Measurements from ENCODE around the gene SYT6. TPM values are rescaled to one million over a fixed set of nuclear protein-coding genes. Genes with fewer than 3 reads are reported as not detected.
"Not testable (repeated sequence)": the region's sequence is repeated elsewhere in the genome, so short reads cannot be mapped to it uniquely, and the experiment has no call there.

SYT6 gene
- total RNA-seq, 2 experiments from 2014 or later = not detected

- Mint-ChIP-seq H3K27ac (no peak overlapping the region), H3K27me3 (peaks cover 3% of the 10 kb centered on the region), H3K4me1 (peaks cover 8% of the 10 kb centered on the region), H3K9me3 (peaks cover 18% of the 10 kb centered on the region), H3K4me3 (no peak overlapping the region), H3K36me3 (ENCODE audit: low read depth) (no peaks in the 10 kb centered on the region)
- DNase-seq = no peak
- CTCF ChIA-PET = no interaction called here
- POLR2A ChIA-PET = no interaction called here
These were observed 77.4 kb downstream of the SYT6 start for GRCh38 chr1:114076308-114076707.

DNA sequence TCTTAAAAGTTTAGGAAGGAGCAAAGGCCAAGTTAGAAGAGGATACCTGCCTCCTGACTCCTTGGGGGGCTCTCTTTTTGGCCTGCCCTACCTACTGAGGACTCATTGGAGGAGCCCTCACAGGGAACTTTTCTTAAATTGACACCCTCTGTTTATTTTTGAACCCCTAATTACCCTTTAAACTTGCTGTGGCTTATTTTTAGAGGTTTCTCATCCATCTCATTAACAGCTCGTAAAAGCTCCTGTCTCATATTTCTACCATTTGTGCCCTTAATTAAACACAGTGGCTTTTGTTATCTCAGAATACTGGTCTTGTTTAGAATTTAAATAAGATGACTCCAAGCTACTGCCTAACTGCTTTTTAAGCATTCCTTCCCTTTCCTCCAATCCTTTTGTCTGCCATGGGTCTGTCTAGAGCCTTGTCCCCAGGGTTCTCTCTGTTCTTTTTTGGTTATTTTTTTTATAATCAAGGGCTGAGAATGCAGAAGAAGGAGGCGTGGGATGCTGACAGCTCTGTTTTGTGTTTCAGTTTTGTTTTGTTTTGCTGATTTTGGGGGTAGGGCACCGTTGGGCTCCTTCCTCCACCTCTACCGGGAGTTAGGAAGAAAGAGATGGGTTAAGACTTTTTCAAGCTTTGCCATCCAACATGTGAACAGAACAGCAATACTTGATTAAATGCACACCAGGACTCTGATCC is 78.0 kb downstream of the SYT6 start:
- CTCF ChIA-PET = no interaction called here
- H3K27ac Mint-ChIP-seq = no peak overlapping the region
- H3K4me1 Mint-ChIP-seq = peaks cover 8% of the 10 kb centered on the region
- H3K27me3 Mint-ChIP-seq = peaks cover 3% of the 10 kb centered on the region
- peaks cover 18% of the 10 kb centered on the region for H3K9me3 Mint-ChIP-seq
- no peak for DNase-seq
- no peaks in the 10 kb centered on the region for H3K36me3 Mint-ChIP-seq (ENCODE audit: low read depth)
- H3K4me3 Mint-ChIP-seq = no peak overlapping the region
- POLR2A ChIA-PET = no interaction called here

DNA sequence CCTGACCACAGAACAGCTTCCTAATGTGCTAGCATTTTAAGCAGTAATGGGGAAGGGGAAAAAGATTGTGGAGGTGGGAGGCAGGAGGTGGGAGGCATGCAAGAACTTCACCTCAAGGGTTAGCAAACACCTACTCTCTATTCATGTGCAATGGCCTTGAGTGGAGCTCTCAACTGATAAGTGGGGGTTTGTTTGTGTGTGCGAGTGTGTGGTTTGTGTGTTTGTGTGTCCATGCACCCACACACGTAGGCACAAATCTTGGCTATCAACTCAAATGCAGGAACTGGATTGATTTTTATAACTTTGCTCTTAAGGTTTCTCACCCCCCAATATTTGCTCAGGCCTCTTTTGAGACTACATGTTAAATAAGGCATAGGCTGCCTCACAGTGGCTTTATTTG is 78.6 kb downstream of the SYT6 start:
- no peak for DNase-seq
- ChIA-PET POLR2A (no interaction called here), CTCF (no interaction called here)
- peaks cover 20% of the 10 kb centered on the region for H3K9me3 Mint-ChIP-seq
- peaks cover 5% of the 10 kb centered on the region for H3K27me3 Mint-ChIP-seq
- H3K4me3 Mint-ChIP-seq = no peak overlapping the region
- peaks cover 8% of the 10 kb centered on the region for H3K4me1 Mint-ChIP-seq
- H3K27ac Mint-ChIP-seq = no peak overlapping the region
- H3K36me3 Mint-ChIP-seq (ENCODE audit: low read depth) = no peaks in the 10 kb centered on the region

GRCh38 chr1:114072246-114072645 is 81.4 kb downstream of the SYT6 start:
- H3K36me3 Mint-ChIP-seq (ENCODE audit: low read depth) = no peaks in the 10 kb centered on the region
- no peak overlapping the region for H3K27ac Mint-ChIP-seq
- peaks cover 22% of the 10 kb centered on the region for H3K9me3 Mint-ChIP-seq
- ChIA-PET CTCF (no interaction called here), POLR2A (no interaction called here)
- H3K27me3 Mint-ChIP-seq = peaks cover 5% of the 10 kb centered on the region
- no peak overlapping the region for H3K4me3 Mint-ChIP-seq
- no peak for DNase-seq
- H3K4me1 Mint-ChIP-seq = peaks cover 6% of the 10 kb centered on the region

DNA sequence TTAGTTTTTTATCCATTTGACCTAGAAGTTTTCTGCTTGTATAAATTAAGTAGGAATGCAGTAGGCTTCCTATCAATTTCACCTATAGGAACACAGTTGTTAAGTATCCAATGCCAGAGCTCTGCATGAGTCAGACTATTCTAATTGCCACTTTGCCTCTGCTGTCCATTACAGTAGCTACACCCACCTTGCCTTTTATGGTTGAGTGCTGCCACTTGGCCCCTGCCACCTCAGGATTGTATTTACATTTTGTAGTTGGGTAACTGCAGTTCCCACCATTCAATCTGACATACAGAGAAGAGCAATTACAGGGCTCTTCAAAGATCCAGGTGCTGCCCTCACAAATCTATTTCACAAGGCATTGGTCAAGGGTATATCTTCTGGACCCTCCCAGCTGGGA is 83.9 kb downstream of the SYT6 start:
- POLR2A ChIA-PET; H3K4me3 Mint-ChIP-seq; DNase-seq; H3K27me3 Mint-ChIP-seq; H3K4me1 Mint-ChIP-seq; H3K36me3 Mint-ChIP-seq (ENCODE audit: low read depth); CTCF ChIA-PET; H3K27ac Mint-ChIP-seq: not testable (repeated sequence)
- H3K9me3 Mint-ChIP-seq = peaks cover 22% of the 10 kb centered on the region

DNA sequence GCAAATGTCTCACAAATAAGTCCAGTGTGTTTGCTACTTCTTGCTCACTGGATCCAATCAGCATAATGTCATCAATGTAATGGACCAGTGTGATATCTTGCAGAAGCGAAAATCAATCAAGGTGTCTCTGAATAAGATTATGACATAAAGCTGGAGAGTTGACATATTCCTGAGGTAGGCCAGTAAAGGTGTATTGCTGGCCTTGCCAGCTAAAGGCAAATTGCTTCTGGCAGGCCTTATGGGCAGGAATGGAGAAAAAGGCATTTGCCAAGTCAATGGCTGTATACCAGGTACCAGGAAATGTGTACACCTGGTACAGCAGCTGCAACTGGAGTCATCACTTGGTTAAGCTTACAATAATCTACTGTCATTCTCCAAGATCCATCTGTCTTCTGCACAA is 85.0 kb downstream of the SYT6 start:
- CTCF ChIA-PET; H3K27me3 Mint-ChIP-seq; DNase-seq; H3K4me3 Mint-ChIP-seq; POLR2A ChIA-PET; H3K36me3 Mint-ChIP-seq (ENCODE audit: low read depth); H3K4me1 Mint-ChIP-seq; H3K27ac Mint-ChIP-seq: not testable (repeated sequence)
- H3K9me3 Mint-ChIP-seq = peaks cover 22% of the 10 kb centered on the region

GRCh38 chr1:114065671-114066070 is 88.0 kb downstream of the SYT6 start:
- H3K4me3 Mint-ChIP-seq; H3K36me3 Mint-ChIP-seq (ENCODE audit: low read depth); H3K27ac Mint-ChIP-seq; POLR2A ChIA-PET; H3K9me3 Mint-ChIP-seq; H3K27me3 Mint-ChIP-seq; CTCF ChIA-PET; DNase-seq; H3K4me1 Mint-ChIP-seq: not testable (repeated sequence)

DNA sequence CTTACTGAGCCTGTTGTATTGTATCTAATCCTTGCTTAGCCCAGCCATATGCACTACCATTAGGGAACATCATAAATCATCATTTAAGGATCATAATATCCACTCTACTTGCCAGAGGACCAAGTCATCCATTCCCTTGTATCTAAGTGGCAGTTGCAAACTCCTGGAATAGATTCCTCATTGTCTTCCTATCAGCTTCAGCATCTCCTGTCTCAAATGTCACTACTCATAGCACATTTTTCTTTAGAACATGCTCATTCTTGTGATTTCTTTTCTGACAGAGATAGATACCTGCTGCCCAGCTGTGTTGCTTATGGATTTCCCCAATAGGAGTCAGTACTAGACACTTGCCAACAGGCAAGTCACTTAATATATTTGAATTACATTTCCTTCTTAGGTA is 90.1 kb downstream of the SYT6 start:
- CTCF ChIA-PET = no interaction called here
- no peak overlapping the region for H3K4me3 Mint-ChIP-seq

DNA sequence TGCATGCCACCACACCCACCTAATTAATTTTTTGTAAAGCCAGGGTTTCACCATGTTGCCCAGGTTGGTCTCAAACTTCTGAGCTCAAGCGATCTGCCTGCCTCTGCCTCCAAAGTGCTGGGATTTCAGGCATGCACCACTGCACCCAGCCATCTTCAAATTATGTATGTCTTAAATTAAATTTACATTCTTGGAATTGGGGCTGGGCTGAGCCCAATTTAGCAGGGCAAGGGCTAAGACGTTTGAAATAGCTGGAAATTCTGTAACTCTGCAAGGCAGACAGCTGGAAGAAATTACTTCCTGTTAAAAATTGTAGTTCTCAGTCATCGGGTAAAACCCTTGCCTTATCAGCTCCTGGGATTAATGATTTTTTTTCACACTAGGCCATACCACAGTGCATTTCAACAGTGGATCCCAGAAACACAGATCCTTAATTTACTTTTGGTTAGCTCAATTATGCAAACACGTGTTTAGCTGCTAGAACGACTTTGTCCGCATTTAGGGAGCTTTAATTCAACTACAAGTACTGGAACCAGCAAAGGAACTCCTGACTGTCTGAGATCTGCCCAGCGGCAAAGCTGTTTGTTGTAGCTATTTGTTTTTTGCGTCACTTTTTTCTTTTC is 91.1 kb downstream of the SYT6 start:
- Mint-ChIP-seq H3K4me3 (no peak overlapping the region), H3K4me1 (no peaks in the 10 kb centered on the region), H3K9me3 (peaks cover 3% of the 10 kb centered on the region), H3K27ac (no peak overlapping the region), H3K27me3 (peaks cover 3% of the 10 kb centered on the region), H3K36me3 (ENCODE audit: low read depth) (no peaks in the 10 kb centered on the region)
- ChIA-PET CTCF (no interaction called here), POLR2A (no interaction called here)
- no peak for DNase-seq

More for the DNA sequence above, 90.1 kb downstream of the SYT6 start:
- Mint-ChIP-seq H3K36me3 (ENCODE audit: low read depth) (no peaks in the 10 kb centered on the region), H3K27me3 (peaks cover 3% of the 10 kb centered on the region), H3K4me1 (no peaks in the 10 kb centered on the region), H3K9me3 (peaks cover 3% of the 10 kb centered on the region), H3K27ac (no peak overlapping the region)
- DNase-seq = no peak
- POLR2A ChIA-PET = no interaction called here

- H3K4me1 Mint-ChIP-seq = no peaks in the 10 kb centered on the region
- ChIA-PET CTCF (no interaction called here), POLR2A (no interaction called here)
- H3K36me3 Mint-ChIP-seq (ENCODE audit: low read depth) = no peaks in the 10 kb centered on the region
- H3K27ac Mint-ChIP-seq = no peak overlapping the region
- H3K4me3 Mint-ChIP-seq = no peak overlapping the region
- peaks cover 3% of the 10 kb centered on the region for H3K9me3 Mint-ChIP-seq
- no peak for DNase-seq
- H3K27me3 Mint-ChIP-seq = peaks cover 3% of the 10 kb centered on the region
These were observed 92.4 kb downstream of the SYT6 start for GRCh38 chr1:114061121-114061830.

GRCh38 chr1:114058236-114058635 is 95.4 kb downstream of the SYT6 start:
- POLR2A ChIA-PET; H3K36me3 Mint-ChIP-seq (ENCODE audit: low read depth); H3K27ac Mint-ChIP-seq; H3K4me1 Mint-ChIP-seq; H3K4me3 Mint-ChIP-seq; H3K9me3 Mint-ChIP-seq; CTCF ChIA-PET; DNase-seq; H3K27me3 Mint-ChIP-seq: not testable (repeated sequence)

GRCh38 chr1:114054148-114054547 is 99.5 kb downstream of the SYT6 start:
- Mint-ChIP-seq H3K9me3 (no peaks in the 10 kb centered on the region), H3K27ac (no peak overlapping the region), H3K4me3 (no peak overlapping the region), H3K4me1 (no peaks in the 10 kb centered on the region), H3K36me3 (ENCODE audit: low read depth) (no peaks in the 10 kb centered on the region), H3K27me3 (peaks cover 5% of the 10 kb centered on the region)
- CTCF ChIA-PET = interaction anchor here (0.5 to 0.6 kb wide), 2 partner anchors 26 to 278 kb away, joined by 3 to 5 read pairs; no protein-coding TSS in a partner anchor
- DNase-seq = no peak
- POLR2A ChIA-PET = no interaction called here

- no peak overlapping the region for H3K4me3 Mint-ChIP-seq
- H3K9me3 Mint-ChIP-seq = no peaks in the 10 kb centered on the region
- no peaks in the 10 kb centered on the region for H3K36me3 Mint-ChIP-seq (ENCODE audit: low read depth)
- H3K27me3 Mint-ChIP-seq = peaks cover 9% of the 10 kb centered on the region
- DNase-seq = no peak
- ChIA-PET CTCF (no interaction called here), POLR2A (no interaction called here)
- no peak overlapping the region for H3K27ac Mint-ChIP-seq
- H3K4me1 Mint-ChIP-seq = no peaks in the 10 kb centered on the region
These were observed 105.4 kb downstream of the SYT6 start for GRCh38 chr1:114048232-114048631.

DNA sequence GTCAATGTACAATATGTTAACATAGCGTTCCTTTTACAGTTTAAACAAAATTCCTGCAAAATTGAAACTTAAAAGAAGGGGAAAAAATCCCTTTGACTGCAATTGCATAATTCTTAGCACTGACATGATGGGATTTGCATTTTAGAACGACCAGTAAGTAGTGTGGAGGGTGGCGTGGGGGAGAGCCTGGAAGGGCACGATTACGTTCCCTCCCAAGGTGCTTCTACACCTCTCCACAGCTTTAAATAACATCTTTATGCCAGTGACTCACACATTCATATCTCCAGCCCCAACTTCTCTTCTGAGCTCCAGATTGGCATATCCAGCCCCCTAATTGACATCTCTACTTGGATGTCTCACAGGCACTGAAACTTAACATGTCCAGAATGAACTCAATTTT is 110.1 kb downstream of the SYT6 start:
- Mint-ChIP-seq H3K27ac (no peak overlapping the region), H3K9me3 (no peaks in the 10 kb centered on the region), H3K27me3 (peaks cover 13% of the 10 kb centered on the region), H3K4me3 (no peak overlapping the region), H3K4me1 (peaks cover 4% of the 10 kb centered on the region), H3K36me3 (ENCODE audit: low read depth) (no peaks in the 10 kb centered on the region)
- POLR2A ChIA-PET = no interaction called here
- no peak for DNase-seq
- CTCF ChIA-PET = no interaction called here

All from activated CD4-positive, alpha-beta memory T cell treated with anti-CD3 and anti-CD28 coated beads, Interleukin-2, amount 10 ng/mL, durations not matched to agents 7 days and 5 days (primary cell).